Astrocyte of the spinal cord (primary cell): Measurements from ENCODE around the gene NKD2.
"Not testable (repeated sequence)": the region's sequence is repeated elsewhere in the genome, so short reads cannot be mapped to it uniquely, and the experiment has no call there.

ENCODE experiments used
- DNase-seq: peaks from one replicate; pipeline ENCODE4 v3.0.0; 2011; ENCODE audit warnings: low read depth, low spot score
- H3K4me3 ChIP-seq: 2 replicates; pipeline ENCODE4 v1.5.1; 2011; ENCODE audit warnings: low read depth, mild to moderate bottlenecking, low read length, moderate library complexity
- CTCF ChIP-seq: IDR thresholded peaks from 2 replicates; pipeline ENCODE4 v1.5.1; 2012; ENCODE audit warnings: low read depth, mild to moderate bottlenecking, low read length, inconsistent platforms
- in situ Hi-C: cut with HindIII; loops from 2 replicates; pipeline ENCODE4 v1.10.0; 2017; ENCODE audit warnings: low sequenced_read_pairs

The NKD2 gene

DNA sequence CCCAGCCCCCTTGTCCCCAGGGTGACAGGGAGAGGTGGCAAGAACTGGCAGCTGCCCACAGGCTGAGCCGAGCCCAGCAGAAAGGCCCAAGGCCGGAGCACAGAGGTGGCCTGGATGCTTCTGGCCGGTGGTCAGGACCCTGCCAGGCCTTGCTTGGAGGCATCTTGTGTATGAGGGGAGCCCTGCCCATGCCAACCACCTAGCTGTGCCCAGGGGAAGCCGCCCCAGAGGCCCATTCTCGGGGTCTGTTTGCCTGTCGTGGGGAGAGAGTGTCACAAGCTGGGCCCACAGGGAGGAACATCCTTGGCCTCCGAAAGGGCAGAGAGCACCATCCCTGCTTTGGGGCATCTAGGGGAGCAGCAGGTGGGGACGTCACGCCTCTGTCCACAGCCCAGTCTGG lies 10.0 kb downstream of the NKD2 start:
- no peak for DNase-seq
- H3K4me3 ChIP-seq = no peak overlapping the region
- TF ChIP-seq CTCF = no peak
- in situ Hi-C loops = no loop called here

- no peak for DNase-seq
- no peak overlapping the region for H3K4me3 ChIP-seq
- no peak for TF ChIP-seq CTCF
- in situ Hi-C loops = no loop called here
These were observed 10.7 kb downstream of the NKD2 start for GRCh38 chr5:1019001-1019905.

DNA sequence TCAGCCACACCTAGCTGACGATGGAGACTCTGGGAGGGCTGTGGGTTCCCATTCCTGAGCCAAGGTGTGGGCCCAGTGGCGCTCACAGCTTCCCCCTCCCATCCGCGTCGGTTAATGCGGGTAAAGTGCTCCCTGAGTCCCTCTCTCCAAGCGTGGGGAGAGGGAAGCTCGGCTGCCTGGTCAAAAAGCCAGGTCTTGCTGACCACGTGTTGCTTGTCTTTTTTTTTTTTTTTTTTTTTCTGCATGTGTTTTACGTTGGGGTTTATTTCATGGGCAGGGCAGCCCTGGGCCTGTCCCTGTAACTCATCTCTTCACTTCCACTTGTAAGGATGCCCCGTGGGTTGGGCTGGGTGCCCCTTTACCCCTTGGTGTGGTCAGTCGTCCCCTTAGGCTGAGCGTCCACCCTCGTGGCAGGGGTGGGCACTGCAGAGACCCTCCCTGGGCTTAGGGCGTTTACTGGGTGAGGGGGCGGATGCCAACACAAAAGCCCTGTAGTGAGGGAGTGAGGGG lies 11.9 kb downstream of the NKD2 start:
- in situ Hi-C loops = no loop called here
- no peak for TF ChIP-seq CTCF
- no peak for DNase-seq
- no peak overlapping the region for H3K4me3 ChIP-seq

DNA sequence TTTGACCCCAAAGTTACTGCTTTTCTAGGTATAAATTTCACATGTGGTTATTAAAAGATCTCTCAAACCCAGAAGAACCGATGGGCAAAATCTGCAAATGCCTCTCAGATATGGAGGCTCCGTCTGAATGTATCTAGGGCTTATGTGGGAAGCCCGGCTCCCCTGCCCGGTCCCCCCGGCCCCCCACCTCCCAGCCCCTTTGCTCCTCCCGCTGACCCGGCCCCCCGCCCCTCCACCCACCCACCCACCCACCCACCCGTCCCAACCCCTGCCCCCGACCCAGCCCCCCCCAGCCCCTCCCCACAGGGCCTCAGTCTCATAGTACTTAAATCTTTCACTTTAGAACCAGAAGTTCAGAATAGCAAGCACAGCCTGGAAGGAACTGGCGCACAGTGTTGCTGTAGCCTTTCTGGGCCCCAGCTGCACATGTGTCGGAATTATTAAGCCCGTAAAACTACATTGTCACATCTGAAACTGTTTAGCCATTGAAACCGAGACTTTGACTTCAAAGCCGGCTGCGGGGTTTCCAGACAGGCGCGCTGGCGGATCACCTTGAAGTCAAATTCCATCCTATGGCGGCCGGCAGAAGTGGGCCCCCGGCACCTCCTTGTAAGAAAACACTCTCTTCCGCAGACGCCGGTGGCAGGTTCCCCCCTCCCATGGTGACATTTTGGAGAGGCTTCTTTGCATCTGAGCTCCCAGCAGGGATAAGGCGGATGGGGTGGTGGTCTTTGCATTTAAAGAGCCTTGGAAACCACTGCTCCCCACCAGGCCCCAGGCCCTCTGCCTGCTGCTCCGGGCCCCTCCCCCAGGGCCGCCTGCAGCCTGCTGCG lies 12.8 kb downstream of the NKD2 start:
- in situ Hi-C loops = no loop called here
- DNase-seq = no peak
- no peak for TF ChIP-seq CTCF
- H3K4me3 ChIP-seq = no peak overlapping the region

GRCh38 chr5:1021969-1022336 lies 13.4 kb downstream of the NKD2 start:
- DNase-seq, in situ Hi-C loops: not testable (repeated sequence)

DNA sequence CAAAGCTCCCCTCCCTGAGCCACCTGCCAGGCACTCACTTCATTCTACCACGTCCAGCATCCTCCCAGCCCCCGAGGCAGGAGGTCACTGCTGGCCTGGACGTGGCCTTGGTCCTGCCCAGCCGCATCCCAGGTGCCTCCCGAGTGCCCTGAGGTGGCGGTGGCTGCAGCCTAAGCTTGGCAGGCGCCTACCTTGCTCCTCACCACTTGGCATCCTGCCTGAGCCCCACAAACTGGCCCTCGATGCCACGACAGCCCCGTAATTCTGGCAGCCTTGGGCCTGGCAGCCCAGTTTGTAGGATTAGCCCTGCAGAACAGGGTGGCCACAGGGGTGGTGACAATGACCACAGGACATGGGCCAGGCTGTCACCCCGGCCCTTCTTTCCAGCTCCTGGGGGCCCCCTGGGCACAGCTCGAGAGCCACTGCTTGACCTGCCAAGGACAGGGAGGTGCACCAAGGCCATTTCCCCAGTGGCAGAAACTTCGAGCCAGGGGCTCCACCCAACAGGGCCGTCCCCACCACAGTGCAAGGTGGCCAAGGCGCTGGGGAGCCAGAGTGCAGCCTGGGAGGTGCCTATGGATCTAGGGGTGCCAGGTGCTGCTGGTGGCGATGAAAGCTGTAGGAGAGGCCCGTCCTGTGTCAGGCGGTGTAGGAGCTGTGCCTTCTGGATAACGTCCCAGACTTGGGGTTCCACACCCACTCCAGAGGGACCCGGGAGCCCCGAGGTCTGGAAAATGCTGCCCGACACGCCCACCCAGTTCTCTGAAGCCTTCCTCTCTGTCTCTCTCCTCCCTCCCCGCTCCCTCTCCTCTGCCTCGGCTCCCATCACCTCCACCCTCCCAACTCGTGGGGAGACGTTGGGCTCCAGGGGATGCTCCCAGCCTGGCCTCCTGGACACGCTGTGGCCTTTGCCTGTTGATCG lies 18.4 kb downstream of the NKD2 start:
- H3K4me3 ChIP-seq = no peak overlapping the region
- no peak for DNase-seq
- no peak for TF ChIP-seq CTCF
- in situ Hi-C loops = no loop called here

More at GRCh38 chr5:1021969-1022336, 13.4 kb downstream of the NKD2 start:
- not testable (repeated sequence) for H3K4me3 ChIP-seq
